A673 (cell line): ENCODE measurements around the gene TMUB2. TPM values are rescaled to one million over a fixed set of nuclear protein-coding genes. Genes with fewer than 3 reads are reported as not detected.
"Not testable (repeated sequence)": the region's sequence is repeated elsewhere in the genome, so short reads cannot be mapped to it uniquely, and the experiment has no call there.

Source experiments
- BruUV-seq: library from RNA; stranded (reverse); fragments of 400-500 nt; replicated peaks from 2 replicates; lab custom pipeline; 2021; lab: Mats Ljungman, UMichigan
- CTCF ChIA-PET: fragments of 300-600 bp; sonication (Branson Sonifier 250); formaldehyde crosslinking; loops from one replicate; lab custom pipeline; 2022; ENCODE audit warnings: antibody characterized with exemption; lab: Charles Lee
- POLR2A ChIA-PET: fragments of 300-600 bp; sonication (Branson Sonifier 250); formaldehyde crosslinking; loops from one replicate; lab custom pipeline; 2022; ENCODE audit warnings: antibody characterized with exemption; ENCODE audit not compliant: low non-redundant PET; lab: Charles Lee
- DNase-seq: peaks from one replicate; pipeline ENCODE4 v3.0.0-alpha.2; 2015; ENCODE audit warnings: low spot score
- H3K27ac ChIP-seq: fragments of 200-600 bp; sonication (generic); 2 replicates; pipeline ENCODE4 v1.5.1; 2016; ENCODE audit warnings: mixed run types, low read depth, mild to moderate bottlenecking, mixed read lengths, antibody characterized with exemption, low read length; ENCODE audit not compliant: poor library complexity, severe bottlenecking
- H3K27me3 ChIP-seq: fragments of 200-600 bp; sonication (generic); replicated peaks from 2 replicates; pipeline ENCODE4 v1.6.1; 2017; ENCODE audit warnings: mixed run types, low read depth, mild to moderate bottlenecking, mixed read lengths, antibody characterized with exemption, low read length; ENCODE audit not compliant: insufficient read depth, poor library complexity
- H3K36me3 ChIP-seq: fragments of 200-600 bp; sonication (generic); 2 replicates; pipeline ENCODE4 v1.6.1; 2016; ENCODE audit warnings: mixed run types, mild to moderate bottlenecking, mixed read lengths, antibody characterized with exemption, low read length; ENCODE audit not compliant: insufficient read depth, poor library complexity, severe bottlenecking
- H3K4me1 ChIP-seq: fragments of 200-600 bp; sonication (generic); 2 replicates; pipeline ENCODE4 v1.6.1; 2017; ENCODE audit warnings: mixed run types, mild to moderate bottlenecking, mixed read lengths, antibody characterized with exemption, low read length; ENCODE audit not compliant: insufficient read depth, poor library complexity, severe bottlenecking
- H3K4me3 ChIP-seq: fragments of 200-600 bp; sonication (generic); 2 replicates; pipeline ENCODE4 v1.5.1; 2016; ENCODE audit warnings: low read depth, mixed run types, mild to moderate bottlenecking, mixed read lengths, low read length; ENCODE audit not compliant: poor library complexity, severe bottlenecking
- H3K9me3 ChIP-seq: fragments of 200-600 bp; sonication (generic); 2 replicates; pipeline ENCODE4 v1.6.1; 2016; ENCODE audit warnings: mixed run types, low read depth, mild to moderate bottlenecking, mixed read lengths, antibody characterized with exemption, low read length; ENCODE audit not compliant: poor library complexity, severe bottlenecking
- CTCF ChIP-seq: fragments of 300-800, 200-600 bp; sonication (generic); conservative IDR thresholded peaks from 2 replicates; pipeline ENCODE4 v1.5.1; 2017; ENCODE audit warnings: low read depth, mild to moderate bottlenecking, antibody characterized with exemption, low read length, moderate library complexity, mixed read lengths
- EZH2 ChIP-seq: fragments of 200-600 bp; sonication (generic); IDR thresholded peaks from 2 replicates; pipeline ENCODE4 v1.6.1; 2017; ENCODE audit warnings: borderline replicate concordance, low read depth, mild to moderate bottlenecking, mixed read lengths, antibody characterized with exemption, low read length; ENCODE audit not compliant: poor library complexity, severe bottlenecking
- intact Hi-C: fragments of 100-400 bp; cut with micrococcal nuclease; formaldehyde crosslinking; loops from one replicate; pipeline ENCODE4 v1.10.0; 2022; ENCODE audit not compliant: unreplicated experiment
- total RNA-seq: library from RNA; stranded (reverse); gene quantifications from 2 replicates; pipeline ENCODE4 v1.2.3, GENCODE V29; 2021

TMUB2 gene
- total RNA-seq, 1 experiment from 2014 or later: 13.0 TPM

- BruUV-seq: no TSS peak
- ChIA-PET POLR2A (no interaction called here), CTCF (interaction anchor here (0.5 kb wide), 1 partner anchor 126 kb away, joined by 5 read pairs; no protein-coding TSS in a partner anchor)
- Histone ChIP-seq H3K36me3 (peaks cover 6% of the 10 kb centered on the region), H3K4me1 (no peaks in the 10 kb centered on the region), H3K27me3 (no peaks in the 10 kb centered on the region), H3K27ac (no peak overlapping the region), H3K4me3 (no peak overlapping the region), H3K9me3 (no peaks in the 10 kb centered on the region)
- TF ChIP-seq CTCF (no peak), EZH2 (no peak)
- no peak for DNase-seq
- intact Hi-C loops: no loop called here
Observed at GRCh38 chr17:44144966-44145739, 41.6 kb upstream of the TMUB2 start.

DNA sequence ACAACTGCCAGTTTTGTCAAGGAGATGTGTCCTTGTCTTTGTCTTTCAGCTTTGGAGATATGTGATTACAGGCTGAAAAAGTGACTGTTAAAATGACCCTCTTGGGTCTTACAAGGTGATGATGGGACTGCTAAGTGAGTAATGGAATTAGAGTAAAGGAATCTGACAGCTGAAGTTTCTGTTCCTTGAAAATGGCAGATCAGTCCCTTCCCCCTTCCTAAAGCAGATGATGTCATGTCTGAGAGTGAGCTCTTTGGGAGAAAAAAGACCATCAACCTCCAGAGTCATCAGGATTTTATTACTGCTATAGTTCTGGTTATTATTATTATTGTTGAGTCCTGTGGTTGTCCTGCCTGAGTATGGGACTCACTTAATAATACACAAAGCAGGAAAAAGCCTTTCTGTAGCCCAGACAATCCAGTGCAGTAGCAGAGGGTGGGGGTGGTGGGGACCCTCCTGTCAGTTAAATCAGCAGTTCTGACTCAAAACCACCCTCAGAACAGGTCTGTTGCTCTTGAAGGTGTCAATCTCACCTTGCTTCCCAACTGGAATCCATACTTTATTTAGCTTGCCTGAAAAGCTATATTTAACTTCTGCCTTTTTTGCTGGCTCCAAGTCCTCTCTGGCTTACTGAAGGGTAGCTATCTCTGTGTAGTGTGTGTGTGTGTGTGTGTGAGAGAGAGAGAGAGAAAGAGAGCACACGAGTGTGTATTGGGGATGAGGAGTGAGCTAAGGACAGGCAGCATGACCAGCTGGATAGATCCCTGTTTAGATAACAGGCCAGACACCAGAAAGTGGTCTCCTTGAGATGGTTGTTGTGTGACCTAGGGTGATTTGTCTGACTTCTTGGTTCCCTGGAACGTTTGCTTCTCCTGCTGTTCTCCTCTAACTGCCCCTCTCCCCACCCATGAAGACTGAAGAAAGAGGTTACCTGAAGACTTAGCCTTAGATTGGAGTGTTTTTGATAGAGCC lies 40.1 kb upstream of the TMUB2 start:
- CTCF ChIA-PET: no interaction called here
- H3K36me3 ChIP-seq: peaks cover 6% of the 10 kb centered on the region
- H3K9me3 ChIP-seq: no peaks in the 10 kb centered on the region
- H3K27ac ChIP-seq: no peak overlapping the region
- no peaks in the 10 kb centered on the region for H3K4me1 ChIP-seq
- no peaks in the 10 kb centered on the region for H3K27me3 ChIP-seq
- no peak overlapping the region for H3K4me3 ChIP-seq
- intact Hi-C loops: no loop called here
- no TSS peak for BruUV-seq
- TF ChIP-seq CTCF: no peak
- no peak for TF ChIP-seq EZH2
- DNase-seq: no peak
- POLR2A ChIA-PET: no interaction called here

DNA sequence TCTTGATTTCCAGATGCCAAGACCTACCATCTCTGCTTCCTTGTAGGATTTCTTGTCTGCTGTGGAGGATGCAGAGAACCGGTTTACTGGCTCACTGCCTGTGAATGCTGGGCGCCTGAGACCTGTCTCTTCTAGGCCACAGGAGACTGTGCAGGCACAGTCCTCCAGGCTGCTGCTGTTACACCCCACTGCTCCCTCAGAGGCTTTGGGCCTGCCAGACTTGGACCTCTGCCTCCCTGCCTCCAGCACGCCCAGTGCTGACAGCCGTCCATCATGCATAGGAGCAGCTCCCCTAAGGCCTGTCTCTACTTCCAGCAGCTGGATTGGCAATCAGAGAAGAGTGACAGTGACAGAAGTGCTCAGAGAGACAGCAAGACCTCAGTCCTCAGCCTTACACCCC lies 39.0 kb upstream of the TMUB2 start:
- H3K4me1 ChIP-seq: no peaks in the 10 kb centered on the region
- no peaks in the 10 kb centered on the region for H3K9me3 ChIP-seq
- DNase-seq: no peak
- intact Hi-C loops: no loop called here
- peaks cover 8% of the 10 kb centered on the region for H3K36me3 ChIP-seq
- no peak overlapping the region for H3K27ac ChIP-seq
- CTCF ChIA-PET: no interaction called here
- BruUV-seq: no TSS peak
- TF ChIP-seq EZH2: no peak
- no peak for TF ChIP-seq CTCF
- H3K4me3 ChIP-seq: no peak overlapping the region
- H3K27me3 ChIP-seq: no peaks in the 10 kb centered on the region
- POLR2A ChIA-PET: no interaction called here

DNA sequence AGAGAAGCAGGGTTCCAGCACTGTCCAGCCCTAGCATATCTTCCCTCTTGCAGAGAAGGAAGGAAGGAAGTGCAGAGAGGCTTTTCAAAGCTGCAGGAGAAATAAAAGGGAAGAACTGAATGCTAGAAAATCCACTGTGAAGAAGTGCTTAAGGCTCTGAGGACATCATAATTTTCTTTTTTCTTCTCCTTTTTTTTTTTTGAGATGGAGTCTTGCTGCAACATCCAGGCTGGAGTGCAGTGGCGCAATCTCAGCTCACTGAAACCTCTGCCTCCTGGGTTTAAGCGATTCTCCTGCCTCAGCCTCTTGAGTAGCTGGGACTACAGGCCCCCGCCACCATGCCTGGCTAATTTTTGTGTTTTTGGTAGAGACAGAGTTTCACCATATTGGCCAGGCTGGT lies 37.7 kb upstream of the TMUB2 start:
- CTCF ChIA-PET, DNase-seq: not testable (repeated sequence)

More for the DNA sequence above, 37.7 kb upstream of the TMUB2 start:
- intact Hi-C loops, H3K4me3 ChIP-seq, H3K27me3 ChIP-seq, POLR2A ChIA-PET, H3K4me1 ChIP-seq, BruUV-seq, H3K27ac ChIP-seq, H3K36me3 ChIP-seq, H3K9me3 ChIP-seq: not testable (repeated sequence)
